Breast epithelium (tissue), 4 donors: ENCODE results near the gene TEKT1. TPM values are rescaled to one million over a fixed set of nuclear protein-coding genes. Genes with fewer than 3 reads are reported as not detected.
"Not testable (repeated sequence)": the region's sequence is repeated elsewhere in the genome, so short reads cannot be mapped to it uniquely, and the experiment has no call there.

ENCODE experiments used
- DNase-seq, 2 donors: peaks; one replicate each; pipeline ENCODE4 v3.0.0-alpha.2; 2019; ENCODE audit warnings: low spot score in 2 of 2
- H3K27ac ChIP-seq, 2 donors: fragments of 200-600 bp; sonication (generic) in 1 of 2; one replicate each; pipeline ENCODE4 v1.5.1; 2016 to 2019; ENCODE audit warnings: mild to moderate bottlenecking in 1 of 2
- H3K27me3 ChIP-seq, 2 donors: fragments of 200-600 bp; sonication (generic) in 1 of 2; one replicate each; pipeline versions ENCODE4 v1.5.1 to v1.6.0; 2017 to 2019; ENCODE audit warnings: control low read depth in 1 of 2, mild to moderate bottlenecking in 1 of 2
- H3K36me3 ChIP-seq: fragments of 200-600 bp; one replicate; pipeline ENCODE4 v1.5.1; 2019
- H3K4me1 ChIP-seq, 2 donors: fragments of 200-600 bp; sonication (generic); one replicate each; pipeline ENCODE4 v1.5.1; 2016 to 2019; ENCODE audit warnings: control low read depth in 1 of 2
- H3K4me3 ChIP-seq, 3 donors: fragments of 200-600 bp; sonication (generic); 1 replicate in 2 of 3; 2 replicates in 1 of 3; pipeline ENCODE4 v1.5.1; 2016 to 2019; ENCODE audit warnings: mild to moderate bottlenecking in 3 of 3, moderate library complexity in 2 of 3
- H3K9me3 ChIP-seq, 2 donors: fragments of 200-600 bp; sonication (generic) in 1 of 2; one replicate each; pipeline ENCODE4 v1.5.1; 2016 to 2019; ENCODE audit warnings: control low read depth in 1 of 2
- POLR2A ChIP-seq: fragments of 450-650 bp; IDR thresholded peaks from one replicate; pipeline ENCODE4 v1.6.1; 2016; ENCODE audit warnings: antibody characterized with exemption, mild to moderate bottlenecking, moderate library complexity
- POLR2AphosphoS5 ChIP-seq, 3 donors: sonication (generic); formaldehyde crosslinking; IDR thresholded peaks; one replicate each; pipeline ENCODE4 v1.6.1; 2017; ENCODE audit warnings: antibody characterized with exemption in 3 of 3
- intact Hi-C: fragments of 100-400 bp; cut with DNase I; formaldehyde crosslinking; loops from one replicate; pipeline ENCODE4 v1.15.1; 2023; ENCODE audit warnings: low total_unique reads
- total RNA-seq, 3 donors: library from RNA; depleted of rRNA; stranded (reverse); fragments of >200 nt; gene quantifications; one replicate each; pipeline ENCODE4 v1.1.0, GENCODE V29; 2016
- TF ChIP-seq, protein P1 (sequence below), 3 donors: fragments of 450-650 bp; IDR thresholded peaks; one replicate each; pipeline ENCODE4 v1.5.1; 2016 to 2017; ENCODE audit warnings: antibody characterized with exemption in 3 of 3, mild to moderate bottlenecking in 3 of 3, moderate library complexity in 3 of 3

TEKT1 gene
- not detected for total RNA-seq

DNA sequence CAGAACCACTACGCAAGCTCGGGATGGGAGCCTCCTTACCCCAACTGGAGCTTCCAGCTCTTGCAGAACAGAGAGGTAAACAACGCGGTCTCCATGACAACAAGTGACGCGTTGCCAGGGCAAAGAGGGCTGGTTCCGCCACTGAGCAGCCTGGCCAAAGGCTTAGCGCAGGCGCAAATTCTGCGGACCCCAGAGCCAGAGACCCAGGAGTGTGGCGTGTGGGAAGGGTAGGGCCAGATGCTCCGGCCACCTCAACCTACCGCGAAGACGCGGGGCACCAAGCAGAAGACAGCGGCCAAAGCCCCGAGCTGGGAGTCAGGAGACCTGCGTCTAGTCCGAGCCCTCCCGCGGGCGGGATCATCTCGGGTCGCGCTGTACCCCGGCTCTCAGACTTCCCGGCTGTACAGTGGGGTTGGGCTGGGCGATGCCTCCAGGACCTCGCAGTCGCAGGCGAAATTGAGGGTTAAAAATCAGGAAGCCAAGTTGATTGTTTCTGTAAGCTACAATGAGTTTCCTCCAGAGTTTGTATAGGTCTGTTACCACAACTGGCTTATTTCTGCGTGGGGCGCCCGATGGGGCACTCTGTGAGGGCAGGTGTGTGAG lies at the start of gene TEKT1:
TEKT1 (minus strand) TSS at position 69 of the 603 bp plus-strand sequence. CDS start 1,353 bp downstream, outside the sequence.
- peak within 1 kb of the TSS; percentile 27 to 58 (median 43) for H3K4me3 ChIP-seq
- H3K27me3 ChIP-seq: peaks cover 0 to 19% of the 10 kb centered on the region in 2 donors

DNA sequence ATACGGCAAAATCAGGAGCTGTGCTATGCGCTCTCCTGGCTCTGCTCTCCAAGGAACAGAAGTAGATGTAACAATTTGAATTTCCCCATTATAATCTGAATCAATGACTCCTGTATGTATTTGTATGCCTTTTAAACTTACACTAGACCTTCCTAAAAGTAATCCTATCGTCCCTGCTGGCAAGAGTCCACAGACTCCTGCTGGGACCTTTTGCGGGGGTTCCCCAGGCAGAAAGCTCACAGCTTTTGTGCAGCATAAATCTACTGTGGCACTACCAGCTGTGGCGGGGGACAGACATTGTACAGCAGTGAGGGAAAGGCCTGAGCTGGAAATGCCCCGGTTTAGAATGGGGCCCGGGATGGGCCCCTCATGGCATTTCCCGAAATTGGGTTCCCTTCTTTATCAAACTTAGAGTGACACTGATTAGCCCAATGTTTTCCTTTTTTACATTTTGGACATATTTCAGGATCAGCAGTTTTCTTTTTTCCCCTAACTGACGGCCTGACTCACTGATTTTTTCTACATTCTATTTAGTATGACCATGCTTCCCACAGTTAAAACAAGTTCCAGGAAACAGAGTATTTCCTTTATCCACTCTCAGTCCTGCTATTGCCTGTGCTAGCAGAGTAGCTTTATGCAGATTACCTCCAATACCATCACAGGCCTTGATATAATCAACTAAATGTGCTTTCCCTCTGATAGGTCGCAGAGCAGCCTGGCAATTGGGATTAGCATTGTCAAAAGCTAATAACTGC lies 47.9 kb upstream of the TEKT1 start:
- H3K27ac ChIP-seq, H3K9me3 ChIP-seq, intact Hi-C loops, H3K4me1 ChIP-seq, DNase-seq, H3K36me3 ChIP-seq, H3K4me3 ChIP-seq, H3K27me3 ChIP-seq: not testable (repeated sequence)

More for the DNA sequence above, at the start of gene TEKT1:
- intact Hi-C loops: no loop called here
- no peak for TF ChIP-seq POLR2A
- no peak for TF ChIP-seq POLR2AphosphoS5 (IDR thresholded peaks at IDR 0.05)
- TF ChIP-seq, protein P1, sequence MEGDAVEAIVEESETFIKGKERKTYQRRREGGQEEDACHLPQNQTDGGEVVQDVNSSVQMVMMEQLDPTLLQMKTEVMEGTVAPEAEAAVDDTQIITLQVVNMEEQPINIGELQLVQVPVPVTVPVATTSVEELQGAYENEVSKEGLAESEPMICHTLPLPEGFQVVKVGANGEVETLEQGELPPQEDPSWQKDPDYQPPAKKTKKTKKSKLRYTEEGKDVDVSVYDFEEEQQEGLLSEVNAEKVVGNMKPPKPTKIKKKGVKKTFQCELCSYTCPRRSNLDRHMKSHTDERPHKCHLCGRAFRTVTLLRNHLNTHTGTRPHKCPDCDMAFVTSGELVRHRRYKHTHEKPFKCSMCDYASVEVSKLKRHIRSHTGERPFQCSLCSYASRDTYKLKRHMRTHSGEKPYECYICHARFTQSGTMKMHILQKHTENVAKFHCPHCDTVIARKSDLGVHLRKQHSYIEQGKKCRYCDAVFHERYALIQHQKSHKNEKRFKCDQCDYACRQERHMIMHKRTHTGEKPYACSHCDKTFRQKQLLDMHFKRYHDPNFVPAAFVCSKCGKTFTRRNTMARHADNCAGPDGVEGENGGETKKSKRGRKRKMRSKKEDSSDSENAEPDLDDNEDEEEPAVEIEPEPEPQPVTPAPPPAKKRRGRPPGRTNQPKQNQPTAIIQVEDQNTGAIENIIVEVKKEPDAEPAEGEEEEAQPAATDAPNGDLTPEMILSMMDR (IDR thresholded peaks at IDR 0.05): no peak
- H3K36me3 ChIP-seq: no peaks in the 10 kb centered on the region
- H3K9me3 ChIP-seq: no peaks in the 10 kb centered on the region
- DNase-seq: peak; percentile 81 to 87
- peaks cover 0 to 4% of the 10 kb centered on the region in 2 donors for H3K4me1 ChIP-seq
- H3K27ac ChIP-seq: no peak within 1 kb of the TSS

DNA sequence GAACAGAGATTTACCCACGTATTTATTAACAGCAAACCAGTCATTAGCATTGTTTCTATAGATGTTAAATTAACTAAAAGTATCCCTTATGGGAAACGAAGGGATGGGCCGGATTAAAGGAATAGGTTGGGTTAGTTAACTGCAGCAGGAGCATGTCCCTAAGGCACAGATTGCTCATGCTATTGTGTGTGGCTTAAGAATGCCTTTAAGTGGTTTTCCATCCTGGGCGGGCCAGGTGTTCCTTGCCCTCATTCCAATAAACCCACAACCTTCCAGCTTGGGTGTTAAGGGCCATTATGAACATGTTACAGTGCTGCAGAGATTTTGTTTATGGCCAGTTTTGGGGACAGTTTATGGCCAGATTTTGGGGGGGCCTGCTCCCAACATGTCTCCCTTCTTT lies 43.7 kb upstream of the TEKT1 start:
- H3K27ac ChIP-seq, H3K4me3 ChIP-seq, H3K27me3 ChIP-seq, intact Hi-C loops, H3K4me1 ChIP-seq, DNase-seq, H3K9me3 ChIP-seq, H3K36me3 ChIP-seq: not testable (repeated sequence)

DNA sequence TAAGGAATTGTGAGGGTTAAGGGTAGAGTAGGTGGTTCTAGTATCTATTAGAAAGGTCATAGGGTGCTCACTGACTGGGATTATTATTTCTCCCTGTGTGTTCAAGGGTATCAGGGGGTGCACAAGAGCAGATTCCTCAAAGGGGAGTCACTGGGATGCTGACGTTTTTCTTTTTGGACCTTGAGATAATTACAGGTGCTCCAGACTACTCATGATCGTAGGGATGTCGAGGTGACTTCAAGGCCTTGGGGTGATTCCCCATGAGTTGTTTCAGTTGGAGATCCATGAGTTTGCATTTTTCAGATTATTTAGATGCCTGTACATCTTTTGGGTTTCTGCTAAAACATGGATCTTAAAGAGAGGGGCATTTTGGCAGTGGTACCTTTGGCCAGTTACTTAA lies 41.4 kb upstream of the TEKT1 start:
- Histone ChIP-seq H3K4me3 (no peak overlapping the region), H3K4me1 (no peaks in the 10 kb centered on the region), H3K36me3 (no peaks in the 10 kb centered on the region), H3K27me3 (no peaks in the 10 kb centered on the region), H3K9me3 (no peaks in the 10 kb centered on the region), H3K27ac (no peak overlapping the region)
- intact Hi-C loops: no loop called here
- DNase-seq: no peak
- TF ChIP-seq POLR2A (no peak), POLR2AphosphoS5 (IDR thresholded peaks at IDR 0.05) (no peak)
- TF ChIP-seq, protein P1 (IDR thresholded peaks at IDR 0.05): no peak

DNA sequence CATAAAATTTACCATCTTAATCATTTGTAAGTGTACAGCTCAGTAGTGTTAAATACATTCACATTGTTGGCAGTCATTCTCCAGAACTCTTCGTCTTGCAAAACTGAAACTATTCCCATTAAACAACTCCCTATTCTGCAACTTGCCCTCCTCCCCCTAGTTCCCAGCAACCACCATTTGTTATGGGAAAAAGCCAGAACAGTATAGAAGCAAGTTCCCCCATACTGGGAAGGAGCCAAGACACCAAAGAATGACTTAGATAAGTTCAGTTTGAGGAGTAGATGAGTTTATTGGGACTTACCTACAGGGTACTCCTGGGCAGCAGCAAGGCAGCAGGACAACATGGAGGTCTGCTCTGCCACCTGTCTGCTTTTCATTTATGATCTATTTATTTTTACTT lies 39.3 kb upstream of the TEKT1 start:
- TF ChIP-seq, protein P1 (IDR thresholded peaks at IDR 0.05): no peak
- TF ChIP-seq POLR2AphosphoS5 (IDR thresholded peaks at IDR 0.05) (no peak), POLR2A (no peak)
- Histone ChIP-seq H3K27me3 (no peaks in the 10 kb centered on the region), H3K4me3 (no peak overlapping the region)

DNA sequence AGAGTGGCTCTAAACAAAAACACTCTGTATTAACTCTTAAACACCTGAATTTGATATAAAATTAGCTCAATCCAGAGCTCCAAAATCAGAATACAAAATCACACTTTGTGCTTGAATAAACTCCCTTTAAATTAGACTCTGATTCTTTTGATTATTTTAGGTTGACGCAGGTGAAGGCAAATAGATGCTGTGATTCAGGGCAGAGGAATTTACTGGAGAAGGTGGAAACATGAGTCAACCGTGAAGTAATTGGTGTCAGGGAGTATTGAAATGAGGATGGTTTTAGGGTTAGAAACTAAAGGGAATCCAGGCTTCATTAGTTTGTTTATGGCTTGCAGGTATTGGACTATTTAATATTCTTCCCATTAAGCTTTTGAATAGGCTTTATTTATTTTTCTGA lies 37.1 kb upstream of the TEKT1 start:
- intact Hi-C loops: no loop called here
- TF ChIP-seq POLR2AphosphoS5 (IDR thresholded peaks at IDR 0.05) (no peak), POLR2A (no peak)
- TF ChIP-seq, protein P1 (IDR thresholded peaks at IDR 0.05): no peak
- H3K4me3 ChIP-seq: no peak overlapping the region

More for the DNA sequence above, 39.3 kb upstream of the TEKT1 start:
- intact Hi-C loops: no loop called here
- H3K9me3 ChIP-seq: no peaks in the 10 kb centered on the region
- no peaks in the 10 kb centered on the region for H3K36me3 ChIP-seq
- H3K27ac ChIP-seq: no peak overlapping the region
- DNase-seq: no peak
- no peaks in the 10 kb centered on the region for H3K4me1 ChIP-seq

More for the DNA sequence above, 37.1 kb upstream of the TEKT1 start:
- Histone ChIP-seq H3K27me3 (no peaks in the 10 kb centered on the region), H3K9me3 (no peaks in the 10 kb centered on the region), H3K4me1 (no peaks in the 10 kb centered on the region), H3K36me3 (no peaks in the 10 kb centered on the region), H3K27ac (no peak overlapping the region)
- no peak for DNase-seq
